ENCODE data around the gene SHISA9. TPM values are rescaled to one million over a fixed set of nuclear protein-coding genes. Genes with fewer than 3 reads are reported as not detected.
"Not testable (repeated sequence)": the region's sequence is repeated elsewhere in the genome, so short reads cannot be mapped to it uniquely, and the experiment has no call there.

SHISA9 gene
- total RNA-seq, 3 donors from 2014 or later: 0.33 to 4.1 TPM; not detected in 1

DNA sequence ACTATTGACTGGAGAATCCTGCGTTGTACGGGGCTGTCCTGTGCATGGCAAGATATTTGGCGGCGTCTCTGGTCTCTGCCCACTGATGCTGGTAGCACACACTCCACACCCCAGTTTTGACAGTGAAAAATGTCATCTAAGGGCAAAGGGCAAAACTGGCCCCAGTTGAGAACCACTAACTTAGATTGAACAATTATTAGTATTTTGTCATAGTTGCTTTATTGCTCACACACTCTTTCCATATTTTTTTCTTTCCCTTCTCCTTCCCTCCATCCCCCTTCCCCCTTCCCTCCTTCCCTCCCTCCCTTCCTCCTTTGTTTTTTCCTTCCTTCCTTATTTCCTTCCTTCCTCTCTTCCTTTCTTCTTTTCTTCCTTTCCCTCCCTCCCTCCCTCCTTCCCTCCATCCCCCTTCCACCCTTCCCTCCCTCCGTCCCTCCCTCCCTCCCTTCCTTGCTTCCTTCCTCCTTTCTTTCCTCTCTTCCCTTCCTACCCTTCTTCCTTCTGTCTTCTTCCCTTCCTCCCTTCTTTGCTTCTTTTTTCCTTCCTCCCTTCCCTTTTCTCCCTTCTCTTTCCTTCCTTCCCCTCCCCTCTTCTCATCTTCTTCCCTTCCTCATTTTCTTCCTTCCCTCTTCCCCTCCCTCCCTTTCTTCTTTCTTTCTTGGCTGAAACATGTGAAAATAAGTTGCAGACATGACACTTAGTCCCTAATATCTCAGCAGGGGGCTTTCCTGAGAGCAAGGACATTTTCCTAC lies 5.5 kb downstream of the SHISA9 start:
- Histone ChIP-seq H3K4me1 (peaks cover 0 to 6% of the 10 kb centered on the region in 2 donors), H3K27me3 (peaks cover 0 to 31% of the 10 kb centered on the region in 2 donors), H3K4me3 (no peak overlapping the region), H3K9me3 (no peaks in the 10 kb centered on the region), H3K36me3 (no peaks in the 10 kb centered on the region), H3K27ac (no peak overlapping the region)
- DNase-seq (ENCODE audit: low spot score in 2 of 2): no peak
- TF ChIP-seq POLR2A (IDR thresholded peaks at IDR 0.05) (no peak), POLR2AphosphoS5 (IDR thresholded peaks at IDR 0.05) (no peak), CTCF (IDR thresholded peaks at IDR 0.05) (no peak)
- intact Hi-C loops (cut with DNase I; ENCODE audit: low total_unique reads): no loop called here

- no peak overlapping the region for H3K27ac ChIP-seq
- H3K4me1 ChIP-seq: peaks cover 0 to 6% of the 10 kb centered on the region in 2 donors
- no peak for DNase-seq (ENCODE audit: low spot score in 2 of 2)
- intact Hi-C loops (cut with DNase I; ENCODE audit: low total_unique reads): no loop called here
- no peak overlapping the region for H3K4me3 ChIP-seq
- no peaks in the 10 kb centered on the region for H3K36me3 ChIP-seq
- H3K27me3 ChIP-seq: peaks cover 0 to 23% of the 10 kb centered on the region in 2 donors
- TF ChIP-seq CTCF (IDR thresholded peaks at IDR 0.05) (no peak), POLR2AphosphoS5 (IDR thresholded peaks at IDR 0.05) (no peak)
- H3K9me3 ChIP-seq: no peaks in the 10 kb centered on the region
Observed at GRCh38 chr16:12907670-12908233, 6.4 kb downstream of the SHISA9 start.

- intact Hi-C loops (cut with DNase I; ENCODE audit: low total_unique reads): no loop called here
- Histone ChIP-seq H3K9me3 (no peaks in the 10 kb centered on the region), H3K4me1 (no peaks in the 10 kb centered on the region), H3K27ac (no peak overlapping the region), H3K27me3 (no peaks in the 10 kb centered on the region), H3K4me3 (no peak overlapping the region), H3K36me3 (no peaks in the 10 kb centered on the region)
- DNase-seq (ENCODE audit: low spot score in 2 of 2): no peak
- TF ChIP-seq POLR2A (IDR thresholded peaks at IDR 0.05) (no peak), POLR2AphosphoS5 (IDR thresholded peaks at IDR 0.05) (no peak), CTCF (IDR thresholded peaks at IDR 0.05) (no peak)
Observed at GRCh38 chr16:12917246-12917645, 15.8 kb downstream of the SHISA9 start.

GRCh38 chr16:12917653-12918052 lies 16.3 kb downstream of the SHISA9 start:
- H3K36me3 ChIP-seq: no peaks in the 10 kb centered on the region
- intact Hi-C loops (cut with DNase I; ENCODE audit: low total_unique reads): no loop called here
- no peaks in the 10 kb centered on the region for H3K9me3 ChIP-seq
- no peak for TF ChIP-seq POLR2AphosphoS5 (IDR thresholded peaks at IDR 0.05)
- no peak for TF ChIP-seq POLR2A (IDR thresholded peaks at IDR 0.05)
- no peak for TF ChIP-seq CTCF (IDR thresholded peaks at IDR 0.05)
- H3K4me1 ChIP-seq: no peaks in the 10 kb centered on the region
- H3K27me3 ChIP-seq: no peaks in the 10 kb centered on the region
- H3K27ac ChIP-seq: no peak overlapping the region
- H3K4me3 ChIP-seq: no peak overlapping the region
- no peak for DNase-seq (ENCODE audit: low spot score in 2 of 2)

GRCh38 chr16:12920739-12921138 lies 19.3 kb downstream of the SHISA9 start:
- Histone ChIP-seq H3K27ac (no peak overlapping the region), H3K9me3 (no peaks in the 10 kb centered on the region), H3K27me3 (no peaks in the 10 kb centered on the region), H3K4me3 (no peak overlapping the region), H3K4me1 (no peaks in the 10 kb centered on the region), H3K36me3 (no peaks in the 10 kb centered on the region)
- no peak for DNase-seq (ENCODE audit: low spot score in 2 of 2)
- intact Hi-C loops (cut with DNase I; ENCODE audit: low total_unique reads): no loop called here
- TF ChIP-seq CTCF (IDR thresholded peaks at IDR 0.05) (no peak), POLR2AphosphoS5 (IDR thresholded peaks at IDR 0.05) (no peak), POLR2A (IDR thresholded peaks at IDR 0.05) (no peak)

DNA sequence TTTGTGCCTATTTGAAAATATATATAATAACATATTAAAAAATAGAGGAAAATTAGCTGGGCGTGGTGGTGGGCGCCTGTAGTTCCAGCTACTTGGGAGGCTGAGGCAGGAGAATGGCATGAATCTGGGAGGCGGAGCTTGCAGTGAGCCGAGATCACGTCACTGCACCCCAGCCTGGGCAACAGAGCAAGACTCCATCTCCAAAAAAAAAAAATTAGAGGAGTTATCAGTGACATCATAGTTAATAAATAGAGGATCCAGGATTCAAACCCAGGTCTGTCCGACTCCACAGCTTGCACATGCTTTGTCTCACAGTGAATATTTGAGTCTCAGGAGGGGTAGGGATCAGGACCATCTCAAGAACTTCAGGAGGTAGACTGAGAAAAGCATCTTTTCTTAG lies 22.2 kb downstream of the SHISA9 start:
- intact Hi-C loops (cut with DNase I; ENCODE audit: low total_unique reads); H3K36me3 ChIP-seq; H3K27ac ChIP-seq; H3K9me3 ChIP-seq; H3K4me1 ChIP-seq; H3K4me3 ChIP-seq; H3K27me3 ChIP-seq; DNase-seq (ENCODE audit: low spot score in 2 of 2): not testable (repeated sequence)

All from breast epithelium (tissue), 4 donors.